Measurements from ENCODE around the gene KLHL11.
A peak's percentile ranks its signal among the peaks of the same experiment; 100 is the strongest.

Gene KLHL11, protein sequence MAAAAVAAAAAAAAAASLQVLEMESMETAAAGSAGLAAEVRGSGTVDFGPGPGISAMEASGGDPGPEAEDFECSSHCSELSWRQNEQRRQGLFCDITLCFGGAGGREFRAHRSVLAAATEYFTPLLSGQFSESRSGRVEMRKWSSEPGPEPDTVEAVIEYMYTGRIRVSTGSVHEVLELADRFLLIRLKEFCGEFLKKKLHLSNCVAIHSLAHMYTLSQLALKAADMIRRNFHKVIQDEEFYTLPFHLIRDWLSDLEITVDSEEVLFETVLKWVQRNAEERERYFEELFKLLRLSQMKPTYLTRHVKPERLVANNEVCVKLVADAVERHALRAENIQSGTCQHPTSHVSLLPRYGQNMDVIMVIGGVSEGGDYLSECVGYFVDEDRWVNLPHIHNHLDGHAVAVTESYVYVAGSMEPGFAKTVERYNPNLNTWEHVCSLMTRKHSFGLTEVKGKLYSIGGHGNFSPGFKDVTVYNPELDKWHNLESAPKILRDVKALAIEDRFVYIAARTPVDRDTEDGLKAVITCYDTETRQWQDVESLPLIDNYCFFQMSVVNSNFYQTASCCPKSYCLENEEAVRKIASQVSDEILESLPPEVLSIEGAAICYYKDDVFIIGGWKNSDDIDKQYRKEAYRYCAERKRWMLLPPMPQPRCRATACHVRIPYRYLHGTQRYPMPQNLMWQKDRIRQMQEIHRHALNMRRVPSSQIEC

DNA sequence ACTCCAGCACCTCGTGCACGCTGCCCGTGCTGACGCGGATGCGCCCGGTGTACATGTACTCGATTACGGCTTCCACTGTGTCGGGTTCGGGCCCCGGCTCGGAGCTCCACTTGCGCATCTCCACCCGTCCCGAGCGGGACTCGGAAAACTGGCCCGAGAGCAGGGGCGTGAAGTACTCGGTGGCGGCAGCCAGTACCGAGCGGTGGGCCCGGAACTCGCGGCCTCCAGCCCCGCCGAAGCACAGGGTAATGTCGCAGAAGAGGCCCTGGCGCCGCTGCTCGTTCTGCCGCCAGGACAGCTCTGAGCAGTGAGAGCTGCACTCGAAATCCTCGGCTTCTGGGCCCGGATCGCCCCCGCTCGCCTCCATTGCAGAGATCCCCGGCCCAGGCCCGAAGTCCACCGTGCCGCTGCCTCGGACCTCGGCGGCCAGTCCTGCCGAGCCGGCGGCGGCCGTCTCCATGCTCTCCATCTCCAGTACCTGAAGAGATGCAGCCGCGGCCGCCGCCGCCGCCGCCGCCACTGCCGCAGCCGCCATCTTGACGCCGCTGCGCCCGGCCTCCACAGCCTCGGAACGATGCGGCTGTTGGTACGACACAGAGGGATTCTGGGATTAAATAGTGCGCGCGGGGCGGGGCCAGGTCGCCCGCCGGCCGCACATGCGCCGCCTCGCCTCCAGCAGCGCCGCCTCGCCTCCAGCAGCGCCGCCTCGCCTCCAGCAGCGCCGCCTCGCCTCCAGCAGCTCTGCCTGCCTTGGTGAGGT is at the start of gene KLHL11:
Gene KLHL11, minus strand, starts transcription at position 588 of the 760 bp plus-strand sequence. Its CDS starts 53 bp downstream, at position 535.
- peak; percentile 69 for DNase-seq (ENCODE audit: low read depth)

DNA sequence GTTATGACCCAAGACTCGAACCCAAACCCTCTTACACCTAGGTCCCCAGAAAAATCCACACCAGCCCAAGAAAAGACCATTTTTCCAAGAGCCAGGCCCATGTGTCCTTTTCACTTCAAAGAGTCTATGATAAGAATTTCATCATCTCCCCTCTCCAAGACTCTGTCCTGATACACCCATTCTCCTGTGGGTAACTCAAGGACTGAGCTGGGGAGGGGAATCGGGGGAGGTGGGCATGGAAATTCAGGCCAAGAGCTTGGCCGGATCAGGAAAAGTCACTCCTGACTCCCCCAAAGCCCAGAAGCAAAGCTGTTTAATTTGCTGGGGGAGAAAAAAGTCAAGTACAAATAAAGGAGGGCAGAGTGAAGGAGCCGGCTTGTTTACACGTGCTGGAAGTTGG is 49.8 kb upstream of the KLHL11 start:
- DNase-seq (ENCODE audit: low read depth), result no peak

DNA sequence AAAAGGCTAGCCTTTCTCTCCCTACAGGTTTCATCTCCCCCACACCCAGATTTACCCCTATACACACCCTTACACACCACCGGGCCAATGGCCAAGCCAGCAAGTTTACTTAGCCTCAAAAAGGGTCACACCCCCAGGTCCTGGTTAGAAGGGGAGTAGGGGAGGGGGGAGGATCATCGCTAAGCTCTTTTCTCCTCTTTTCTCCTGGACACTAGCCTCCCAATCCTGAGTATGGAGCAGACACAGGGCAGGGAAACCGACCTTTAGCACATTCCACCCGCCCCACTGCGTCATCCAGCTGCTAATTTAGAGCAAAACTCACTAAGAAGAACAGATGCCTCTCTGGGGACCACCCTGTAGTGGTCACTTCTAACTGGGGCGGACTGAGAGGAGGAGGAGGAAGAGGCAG is 49.1 kb upstream of the KLHL11 start:
- no peak for DNase-seq (ENCODE audit: low read depth)

DNA sequence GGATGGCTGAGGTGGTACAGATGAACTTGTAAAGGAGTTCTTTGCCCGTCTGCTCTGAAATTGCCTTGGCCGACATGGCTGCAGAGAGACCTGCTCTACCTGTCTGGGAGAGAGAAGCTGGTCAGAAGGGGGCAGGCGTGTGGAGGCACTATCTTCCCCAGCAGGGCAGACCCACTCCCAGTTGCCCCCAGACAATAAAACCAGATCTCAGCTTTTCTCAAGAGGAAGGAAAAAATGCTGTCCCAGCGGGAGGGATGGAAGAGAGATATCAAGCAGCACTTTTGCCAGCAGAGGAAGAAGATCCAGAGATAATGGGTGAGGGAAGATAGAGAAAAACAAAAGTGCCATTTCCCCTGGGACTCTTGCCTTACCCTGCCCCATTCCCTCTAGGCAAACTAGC is 48.6 kb upstream of the KLHL11 start:
- no peak for DNase-seq (ENCODE audit: low read depth)

DNA sequence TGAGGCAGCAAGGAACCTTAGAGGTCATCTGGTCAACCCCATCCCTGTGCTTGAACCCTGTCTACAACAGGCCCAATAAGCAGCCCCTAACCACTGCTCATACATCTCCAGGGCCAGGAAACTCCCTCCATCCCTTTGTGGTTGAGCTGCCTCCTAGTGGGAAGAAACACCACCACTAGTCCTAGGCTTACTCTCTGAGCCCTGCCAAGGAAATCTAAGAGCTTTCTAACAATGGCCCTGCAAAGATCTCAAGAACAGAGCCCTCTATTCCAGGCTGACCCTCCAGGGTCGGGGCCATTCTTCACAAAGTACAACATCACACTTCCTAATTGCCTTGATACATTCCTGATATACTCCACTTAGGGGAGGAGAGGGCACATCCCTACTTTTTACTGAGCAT is 47.7 kb upstream of the KLHL11 start:
- DNase-seq (ENCODE audit: low read depth), result no peak

DNA sequence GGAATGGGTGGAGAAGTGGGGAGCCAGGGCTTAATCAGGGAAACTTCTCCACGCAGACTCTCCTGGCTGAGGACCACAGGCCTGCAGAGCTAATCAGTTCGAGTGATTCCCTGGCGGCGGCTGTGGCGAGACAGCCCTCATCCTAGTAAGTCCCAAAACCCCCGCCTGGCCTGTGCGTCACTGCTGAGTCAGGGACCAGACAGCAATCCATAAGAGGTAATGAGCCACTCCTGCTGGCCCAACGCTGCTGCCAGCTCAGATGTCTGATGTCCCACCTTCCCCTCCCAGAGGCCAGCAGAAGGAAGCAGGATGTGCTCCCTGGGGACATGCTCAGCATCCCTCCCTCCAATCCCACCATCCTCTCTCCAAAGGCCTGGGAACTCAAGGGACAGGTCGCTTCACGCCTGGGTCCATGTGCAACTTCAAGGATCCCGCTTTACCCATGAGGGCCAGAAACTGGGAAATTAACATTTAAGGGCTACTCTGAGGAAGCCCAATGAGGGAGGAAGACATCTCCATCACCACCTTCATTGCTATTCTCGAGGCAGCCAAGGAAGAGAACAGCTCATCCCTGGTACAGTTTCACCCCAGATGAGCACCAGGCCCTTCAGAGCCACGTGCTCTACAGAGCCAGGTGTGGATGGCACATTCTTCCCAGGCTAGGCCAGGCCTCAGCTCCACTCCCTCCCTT is 45.6 kb upstream of the KLHL11 start:
- peak; percentile 66 for DNase-seq (ENCODE audit: low read depth)

DNA sequence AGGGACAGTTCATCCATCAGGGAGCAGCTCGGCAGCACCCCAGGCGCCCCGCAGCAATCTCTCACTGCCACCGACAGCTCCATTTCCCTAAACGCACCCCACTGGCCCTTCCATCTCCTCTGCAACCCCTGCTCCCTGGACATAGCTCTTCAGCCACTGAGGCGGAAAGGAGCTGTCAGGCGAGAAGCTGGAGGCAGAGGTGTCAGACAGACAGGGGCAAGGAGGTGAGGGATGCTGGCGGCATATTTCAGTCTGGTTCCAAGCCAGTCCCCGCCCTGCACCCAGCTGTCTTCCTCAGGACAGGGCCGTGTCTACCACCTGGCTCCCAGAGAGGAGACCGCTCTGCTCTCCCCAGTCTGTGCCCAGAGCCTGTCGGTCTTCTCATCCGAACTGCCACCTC is 43.9 kb upstream of the KLHL11 start:
- DNase-seq (ENCODE audit: low read depth), result no peak

DNA sequence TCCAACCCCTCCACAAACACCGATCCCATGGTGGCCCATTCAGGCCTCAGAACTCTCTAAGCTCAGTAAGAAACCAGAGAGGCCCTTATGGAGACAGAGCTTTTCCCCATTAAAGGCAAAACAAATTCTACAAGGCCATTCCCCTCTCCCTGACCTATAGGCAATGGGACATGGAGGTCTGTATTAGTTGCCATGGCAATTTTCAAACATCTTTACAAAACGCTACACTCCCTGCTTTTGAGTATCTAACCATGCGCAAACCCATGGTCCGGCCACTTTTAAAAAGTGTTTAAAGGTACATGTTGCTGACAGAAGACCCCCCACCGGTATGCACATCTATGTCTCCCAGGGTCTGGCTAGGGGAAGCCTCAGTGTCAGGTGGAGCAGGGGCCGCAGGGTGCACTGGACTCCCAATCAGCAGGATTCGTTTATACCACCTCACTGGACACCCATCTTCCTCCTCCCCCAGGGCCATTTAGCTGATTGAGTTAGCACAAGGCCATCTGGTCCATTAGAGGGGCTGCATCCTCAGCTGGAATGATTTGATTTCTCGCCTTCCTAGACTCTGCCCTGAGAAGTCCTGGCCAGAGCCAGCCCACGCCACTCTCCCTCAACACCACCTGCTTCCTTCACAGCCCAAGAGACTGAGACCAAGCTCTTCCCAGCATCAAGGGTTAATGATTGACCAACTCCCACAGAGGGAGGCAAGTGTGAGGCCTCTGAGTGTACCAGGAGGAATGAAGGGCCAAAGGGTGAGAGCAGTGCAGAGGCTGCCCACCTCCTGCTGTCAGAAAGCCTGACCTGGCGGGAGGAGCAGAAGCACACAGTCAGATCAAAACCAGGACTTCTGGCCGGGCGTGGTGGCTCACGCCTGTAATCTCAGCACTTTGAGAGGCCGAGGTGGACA is 42.7 kb upstream of the KLHL11 start:
- no peak for DNase-seq (ENCODE audit: low read depth)

DNA sequence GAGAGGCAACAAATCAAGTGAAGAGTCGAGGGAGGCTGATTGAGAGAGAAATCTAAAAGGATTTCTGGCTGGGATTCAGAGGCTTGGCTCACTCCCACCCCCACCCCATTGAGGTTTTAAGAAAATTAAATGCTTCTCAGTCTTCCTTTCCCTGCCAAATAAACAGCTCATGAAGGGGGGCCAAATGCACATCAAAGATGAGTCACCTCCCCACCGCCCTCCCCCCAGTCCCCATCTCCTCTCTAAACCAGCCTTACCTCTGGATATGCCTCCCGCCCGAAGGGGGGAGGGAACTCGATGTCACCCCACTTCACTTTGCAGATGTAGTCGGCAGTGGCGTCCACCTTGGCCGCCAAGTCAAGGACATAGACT is 41.9 kb upstream of the KLHL11 start:
- peak; percentile 49 for DNase-seq (ENCODE audit: low read depth)

DNA sequence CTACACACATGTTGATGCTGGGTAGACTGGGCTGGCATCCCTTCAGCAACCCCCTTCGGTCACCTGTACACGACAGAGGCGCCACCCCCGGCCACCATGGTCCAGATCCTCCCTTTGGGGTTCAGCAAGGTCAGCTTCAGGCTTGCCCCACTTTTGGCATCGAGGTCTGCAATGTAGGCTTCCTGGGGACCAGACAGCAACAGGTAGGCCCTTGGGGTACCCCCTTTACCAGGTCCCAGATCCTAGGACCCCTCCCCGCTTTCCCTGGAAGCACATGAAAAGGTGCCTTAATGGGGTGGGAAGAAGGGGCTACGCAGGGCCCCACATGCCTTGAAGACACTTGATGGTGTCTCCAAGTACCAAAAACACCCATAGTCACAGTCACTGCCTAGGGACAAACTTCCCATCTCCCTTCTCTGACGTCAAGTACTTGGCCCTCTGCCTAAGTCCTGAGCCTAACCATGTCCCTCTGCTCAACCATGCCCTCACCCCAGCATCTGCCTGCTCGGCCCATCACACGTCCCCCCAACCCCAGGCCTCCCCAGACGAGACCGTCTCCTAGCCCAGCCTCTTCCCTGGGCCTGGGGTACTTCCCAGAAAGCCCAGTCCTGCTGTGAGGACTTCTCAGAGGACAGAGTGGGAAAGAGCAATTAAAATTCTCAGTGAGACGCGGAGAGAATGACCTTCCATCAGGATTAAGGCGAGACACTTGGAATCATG is 41.4 kb upstream of the KLHL11 start:
- no peak for DNase-seq (ENCODE audit: low read depth)

DNA sequence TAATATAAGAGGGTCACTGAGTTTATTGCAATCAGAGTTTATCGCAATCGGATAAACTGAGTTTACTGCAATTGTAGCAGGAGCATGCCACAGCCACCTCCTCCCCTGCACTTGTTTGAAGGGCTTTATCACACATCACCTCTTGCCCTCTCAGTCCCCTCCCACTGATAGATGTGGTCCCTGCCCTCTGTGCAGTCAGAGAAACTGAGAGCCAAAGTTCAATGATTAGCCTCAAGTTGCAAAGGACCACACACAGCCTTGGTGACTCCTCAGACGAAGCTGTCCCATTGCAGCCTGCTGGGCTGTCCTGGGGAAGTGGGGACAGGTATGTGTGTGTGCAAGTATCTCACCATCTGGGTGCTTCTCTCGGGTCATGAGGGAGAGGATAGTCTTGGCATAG is 39.9 kb upstream of the KLHL11 start:
- DNase-seq (ENCODE audit: low read depth), result no peak

DNA sequence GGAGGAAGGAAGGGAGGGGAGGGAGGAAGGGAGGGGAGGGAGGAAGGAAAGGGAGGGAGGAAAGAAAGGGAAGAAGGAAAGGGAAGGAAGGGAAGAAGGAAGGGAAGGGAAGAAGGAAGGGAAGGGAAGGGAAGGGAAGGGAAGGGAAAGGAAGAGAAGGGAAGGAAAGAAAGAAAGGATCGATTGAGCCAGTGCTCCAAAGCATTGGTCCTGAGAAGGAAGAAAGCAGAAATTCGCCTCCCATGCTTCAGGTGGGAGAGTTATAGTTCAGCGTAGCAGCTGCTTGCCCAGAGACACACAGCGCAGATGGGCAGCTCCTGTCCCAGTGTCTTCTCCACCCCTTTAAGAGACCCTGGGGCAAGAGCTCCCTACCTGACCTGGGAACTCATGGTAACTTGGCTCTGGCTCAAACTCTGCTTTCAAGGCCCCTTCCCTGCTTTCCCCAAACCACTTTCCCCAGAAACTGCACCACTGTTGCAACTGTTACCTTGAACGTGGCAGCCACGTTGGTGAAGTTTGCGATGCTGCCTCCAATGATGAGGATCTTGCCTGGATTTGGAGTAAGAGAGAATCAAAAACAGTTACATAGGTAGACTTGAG is 39.1 kb upstream of the KLHL11 start:
- no peak for DNase-seq (ENCODE audit: low read depth)

DNA sequence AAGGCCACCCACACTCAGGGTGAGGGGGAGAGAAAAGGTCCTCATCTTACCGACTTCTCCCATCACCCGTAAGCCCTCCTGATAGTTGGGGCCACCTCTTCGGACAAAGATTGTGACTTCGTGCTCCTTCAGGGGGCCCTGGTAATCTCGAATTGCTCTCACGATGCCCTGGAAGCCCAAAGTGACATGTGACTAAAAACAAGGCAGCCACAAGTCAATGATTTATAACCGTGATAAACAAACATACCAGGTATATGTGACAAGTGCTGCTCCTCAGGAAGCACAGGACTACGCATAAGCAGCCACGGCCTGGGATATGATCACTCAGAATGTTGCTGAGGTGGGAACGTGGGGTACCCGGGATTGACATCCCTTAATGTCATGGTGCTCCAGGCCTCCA is 36.4 kb upstream of the KLHL11 start:
- no peak for DNase-seq (ENCODE audit: low read depth)

DNA sequence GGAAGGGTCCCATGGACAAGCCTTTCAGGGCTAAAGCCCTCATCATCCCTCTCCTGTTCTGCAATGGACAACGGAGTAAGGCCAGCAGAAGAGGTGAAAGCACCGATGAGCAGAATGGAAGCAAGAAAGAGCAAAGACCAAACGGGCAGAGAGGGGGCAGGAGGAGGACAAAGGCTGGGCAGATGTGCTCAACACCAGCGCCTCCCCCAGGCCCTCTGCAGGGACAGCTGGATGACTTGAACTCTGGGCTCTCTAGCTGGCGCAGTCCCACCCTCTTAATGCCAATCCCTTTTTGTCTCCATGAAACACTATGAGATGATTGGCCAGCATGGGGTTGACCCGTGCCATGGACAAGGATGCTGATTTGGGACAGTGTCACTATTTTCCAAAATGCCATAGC is 31.5 kb upstream of the KLHL11 start:
- DNase-seq (ENCODE audit: low read depth), result no peak

DNA sequence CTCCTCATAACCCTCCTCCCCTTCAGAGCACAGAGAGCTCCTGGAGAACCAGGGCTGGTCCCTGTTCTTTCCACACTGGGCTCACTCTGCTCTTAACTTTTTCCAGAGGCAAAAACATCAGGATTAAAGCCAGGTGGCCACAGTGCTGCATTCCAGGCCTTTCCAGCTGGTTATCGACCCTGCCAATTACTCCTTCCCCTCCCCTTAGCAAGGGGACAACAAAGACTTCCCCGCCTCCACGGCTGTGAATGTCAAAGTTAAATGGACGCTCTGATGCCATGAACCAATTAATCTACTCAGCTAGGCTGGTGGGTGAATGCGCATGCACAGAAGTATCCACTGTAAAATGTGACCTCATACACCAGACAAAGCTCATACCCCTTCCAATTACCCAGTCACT is 30.4 kb upstream of the KLHL11 start:
- peak; percentile 43 for DNase-seq (ENCODE audit: low read depth)

DNA sequence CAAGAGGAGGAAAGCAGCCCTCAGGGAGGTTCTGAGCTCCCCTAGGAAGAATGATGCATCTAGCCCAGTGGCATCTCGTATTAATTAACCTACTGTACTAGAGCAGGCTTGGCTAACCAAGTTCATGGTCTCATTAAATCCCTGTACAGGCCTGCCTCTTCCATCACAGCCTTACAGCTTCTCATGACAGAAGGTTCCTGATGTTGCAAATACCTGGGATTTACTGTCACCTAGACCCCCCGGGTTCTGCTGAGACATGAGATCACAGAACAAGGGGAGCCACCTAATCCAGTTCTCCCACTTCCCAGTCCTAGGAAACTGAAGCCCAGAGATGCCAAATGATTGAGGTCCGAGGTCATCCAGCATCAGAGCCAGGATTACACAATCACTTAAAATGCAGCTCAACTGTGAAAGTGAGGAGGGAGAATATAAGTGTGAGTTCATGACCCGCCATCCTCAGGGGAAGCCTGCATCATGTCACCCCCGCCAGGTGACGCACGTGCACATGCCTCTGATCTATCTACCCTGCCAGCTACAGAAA is 29.6 kb upstream of the KLHL11 start:
- DNase-seq (ENCODE audit: low read depth), result peak; percentile 84

DNA sequence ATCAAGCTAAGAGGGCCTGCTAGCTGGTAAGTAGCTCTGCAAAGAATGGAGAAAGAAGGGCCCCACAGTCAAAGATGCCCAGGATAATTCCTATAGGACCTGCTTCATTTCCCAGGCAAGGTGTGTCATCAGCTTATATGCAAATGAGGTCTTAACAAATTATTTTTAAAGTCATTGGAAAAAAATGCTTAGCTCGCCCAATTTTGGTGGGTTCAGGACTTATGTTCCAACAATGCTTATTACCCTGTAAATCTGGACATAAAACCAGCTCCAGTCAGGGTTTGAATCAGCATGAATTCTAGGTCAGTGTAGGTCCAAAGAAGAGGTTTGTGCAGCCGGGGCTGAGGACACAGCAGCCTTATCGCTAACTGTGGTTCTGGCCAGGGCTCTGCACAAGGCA is 28.2 kb upstream of the KLHL11 start:
- no peak for DNase-seq (ENCODE audit: low read depth)

DNA sequence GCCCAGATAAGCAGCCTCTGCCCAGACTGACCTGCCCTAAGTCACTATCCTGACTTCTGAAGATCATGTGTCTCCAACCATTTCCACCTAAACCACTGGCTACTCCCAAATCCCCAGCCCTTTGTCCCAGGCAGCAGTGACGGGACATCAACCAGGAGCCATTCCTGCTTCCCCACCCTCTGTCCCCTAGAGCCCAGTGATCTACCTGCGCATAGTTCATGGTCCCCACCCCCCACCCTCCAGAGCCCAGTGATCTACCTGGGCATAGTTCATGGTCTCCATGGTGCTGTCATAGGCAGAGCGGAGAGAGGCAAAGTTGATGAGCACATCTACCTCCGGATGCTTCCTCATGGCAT is 26.8 kb upstream of the KLHL11 start:
- no peak for DNase-seq (ENCODE audit: low read depth)

DNA sequence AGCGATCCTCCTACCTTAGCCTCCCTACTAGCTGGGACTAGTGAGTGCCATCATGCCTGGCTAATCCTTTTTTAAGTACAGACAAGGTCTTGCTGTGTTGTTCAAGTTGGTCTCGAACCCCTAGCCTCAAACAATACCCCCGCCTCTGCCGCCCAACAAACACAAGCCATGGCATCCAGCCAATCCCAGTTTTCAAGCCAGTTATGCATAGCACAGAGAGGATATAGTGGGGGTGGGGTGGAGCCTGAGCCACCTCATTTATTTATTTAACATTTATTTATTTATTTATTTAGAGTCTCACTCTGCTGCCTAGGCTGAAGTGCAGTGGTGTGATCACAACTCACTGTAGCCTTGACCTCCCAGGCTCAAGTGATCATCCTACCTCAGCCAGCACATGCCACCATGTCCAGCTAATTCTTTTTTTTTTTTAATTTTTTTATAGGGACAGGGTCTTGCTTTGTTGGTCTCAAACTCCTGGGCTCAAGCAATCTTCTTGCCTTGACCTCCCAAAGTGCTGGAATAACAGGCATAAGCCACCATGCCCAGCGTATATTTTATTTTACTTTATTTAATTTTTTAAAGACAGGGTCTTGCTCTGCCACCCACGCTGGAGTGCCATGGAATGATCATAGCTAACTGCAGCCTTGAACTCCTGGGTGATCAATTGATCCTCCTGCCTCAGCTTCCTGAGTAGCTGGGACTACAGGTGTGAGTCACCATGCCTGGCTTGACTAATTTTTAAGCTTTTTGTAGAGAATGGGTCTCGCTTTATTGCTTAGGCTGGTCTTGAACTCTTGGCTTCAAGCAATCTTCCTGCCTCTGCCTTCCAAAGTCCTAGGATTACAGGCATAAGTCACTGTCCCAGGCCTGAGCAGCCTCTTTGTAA is 26.2 kb upstream of the KLHL11 start:
- no peak for DNase-seq (ENCODE audit: low read depth)
